NCI-H345 (cell line): Measurements from ENCODE around the gene TCEANC2.
A peak's percentile ranks its signal among the peaks of the same experiment; 100 is the strongest.
"Not testable (repeated sequence)": the region's sequence is repeated elsewhere in the genome, so short reads cannot be mapped to it uniquely, and the experiment has no call there.

Experiments
- DNase-seq: peaks from one replicate; lab custom pipeline; 2025; lab: John Stamatoyannopoulos, UW

TCEANC2 gene

DNA sequence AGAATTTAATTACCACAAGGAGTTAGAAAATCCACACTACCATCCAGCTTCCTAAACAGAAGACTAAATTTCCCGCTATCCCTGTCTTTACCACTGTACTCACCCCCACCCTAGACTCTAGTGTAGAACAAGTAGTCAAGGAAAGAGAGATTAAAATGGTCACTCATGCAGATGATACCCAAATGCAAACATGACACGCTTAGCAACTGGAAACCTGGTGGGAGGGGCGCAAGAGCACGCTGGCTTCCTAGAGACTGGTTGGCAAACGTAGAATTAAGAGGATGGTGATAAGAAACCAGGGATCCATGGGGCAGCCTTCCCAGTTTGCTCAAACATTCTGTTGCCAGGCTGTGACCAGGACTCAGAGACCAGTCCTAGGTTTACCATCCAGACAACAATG is 25.6 kb upstream of the TCEANC2 start:
- DNase-seq = no peak

DNA sequence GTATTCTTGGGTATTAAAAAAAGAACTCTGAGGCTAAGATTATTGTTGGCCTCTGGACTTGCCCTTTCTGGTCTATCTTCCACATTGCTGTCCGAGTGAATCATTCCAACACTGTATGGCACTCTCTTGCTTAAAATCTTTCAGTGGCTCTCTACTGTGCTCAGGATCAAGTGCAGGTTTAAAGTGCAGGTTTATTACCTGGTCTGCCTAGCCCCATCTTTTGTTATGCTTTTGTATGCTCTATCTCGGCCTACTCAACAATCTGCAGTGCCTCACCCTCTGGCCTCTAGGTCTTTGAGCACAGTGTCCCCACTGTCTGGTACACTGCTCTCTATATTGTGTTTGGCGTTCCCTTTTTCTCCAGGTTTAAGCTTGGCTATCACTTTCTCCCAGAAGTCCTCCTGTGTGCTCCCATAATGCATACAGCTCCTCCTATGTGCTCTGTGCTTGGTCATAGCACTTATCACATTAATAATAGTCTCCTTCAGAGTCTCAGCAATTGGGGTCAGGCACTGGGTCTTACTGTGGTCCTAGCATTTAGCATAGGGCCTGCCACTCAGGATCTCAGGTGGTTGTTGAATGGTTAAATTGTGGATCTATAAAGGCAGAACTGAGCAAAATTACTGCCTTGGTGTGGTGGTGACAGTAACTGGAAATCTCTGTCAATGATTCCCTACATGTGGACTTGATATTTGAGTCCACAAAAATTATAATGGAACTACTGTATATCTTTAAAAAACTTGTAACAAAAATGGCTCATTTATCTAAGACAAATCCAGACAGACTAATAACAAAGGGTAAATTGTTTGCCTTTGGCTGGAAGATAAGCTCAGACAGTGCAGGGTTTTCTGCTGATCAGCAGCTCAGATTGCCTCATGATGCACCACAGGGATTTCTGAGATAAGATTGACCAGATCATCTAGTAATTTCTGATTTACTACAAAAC is 24.8 kb upstream of the TCEANC2 start:
- DNase-seq = no peak

DNA sequence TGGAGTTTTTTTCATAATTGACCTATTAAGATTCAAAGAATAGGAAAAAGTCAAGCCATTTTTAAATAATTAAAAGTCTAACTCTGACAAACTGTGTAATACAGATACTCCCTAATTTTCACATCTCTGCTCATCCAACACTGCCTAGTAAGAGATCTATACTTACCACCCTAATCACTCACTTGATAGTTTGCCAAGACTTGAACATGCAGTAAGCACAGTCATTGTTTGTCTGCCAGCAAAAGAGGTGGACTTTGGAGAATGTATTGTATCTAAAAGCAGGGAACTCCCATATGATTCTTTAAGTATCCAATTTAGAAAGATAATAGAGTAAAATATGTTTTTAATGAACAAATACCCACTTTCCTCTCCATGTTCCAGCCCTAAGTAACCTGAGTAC is 15.9 kb upstream of the TCEANC2 start:
- DNase-seq = no peak

DNA sequence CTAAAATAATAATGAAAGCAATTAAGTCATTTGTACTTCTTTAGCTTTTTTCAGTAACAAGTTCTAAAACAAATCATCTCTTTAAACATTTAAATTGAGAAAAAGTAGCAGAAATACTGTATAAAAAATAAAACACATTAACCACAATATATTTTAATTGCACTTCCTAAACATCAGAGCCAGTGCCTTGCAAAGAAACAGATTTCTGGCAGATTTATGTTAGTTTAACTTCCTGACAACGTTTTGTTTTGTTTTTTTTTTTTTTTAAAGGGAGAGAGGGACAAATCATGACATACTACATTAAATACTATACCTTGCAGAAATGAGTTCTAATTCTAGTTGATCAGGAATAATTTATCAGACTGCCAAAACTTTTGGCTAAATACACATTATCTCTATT is 11.6 kb upstream of the TCEANC2 start:
- no peak for DNase-seq

DNA sequence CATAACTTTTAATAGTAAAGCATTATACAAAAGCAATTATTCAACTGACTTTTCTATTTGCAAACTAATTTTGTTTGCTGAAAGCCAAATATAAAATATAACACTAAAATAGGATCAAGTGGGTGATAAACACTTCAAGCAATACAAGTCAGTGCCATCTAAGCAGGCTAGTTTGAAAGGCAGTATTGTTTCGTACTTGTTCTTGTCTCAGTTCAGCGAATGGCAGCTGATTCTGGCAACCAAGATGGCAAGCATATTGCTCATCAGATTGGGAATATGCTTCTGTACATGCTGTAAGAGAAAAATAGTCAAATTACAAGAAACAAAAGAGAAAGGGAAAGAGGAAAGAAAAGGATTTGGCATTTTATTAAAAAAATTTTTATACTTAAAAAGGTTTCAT is 7.9 kb upstream of the TCEANC2 start:
- DNase-seq = no peak

DNA sequence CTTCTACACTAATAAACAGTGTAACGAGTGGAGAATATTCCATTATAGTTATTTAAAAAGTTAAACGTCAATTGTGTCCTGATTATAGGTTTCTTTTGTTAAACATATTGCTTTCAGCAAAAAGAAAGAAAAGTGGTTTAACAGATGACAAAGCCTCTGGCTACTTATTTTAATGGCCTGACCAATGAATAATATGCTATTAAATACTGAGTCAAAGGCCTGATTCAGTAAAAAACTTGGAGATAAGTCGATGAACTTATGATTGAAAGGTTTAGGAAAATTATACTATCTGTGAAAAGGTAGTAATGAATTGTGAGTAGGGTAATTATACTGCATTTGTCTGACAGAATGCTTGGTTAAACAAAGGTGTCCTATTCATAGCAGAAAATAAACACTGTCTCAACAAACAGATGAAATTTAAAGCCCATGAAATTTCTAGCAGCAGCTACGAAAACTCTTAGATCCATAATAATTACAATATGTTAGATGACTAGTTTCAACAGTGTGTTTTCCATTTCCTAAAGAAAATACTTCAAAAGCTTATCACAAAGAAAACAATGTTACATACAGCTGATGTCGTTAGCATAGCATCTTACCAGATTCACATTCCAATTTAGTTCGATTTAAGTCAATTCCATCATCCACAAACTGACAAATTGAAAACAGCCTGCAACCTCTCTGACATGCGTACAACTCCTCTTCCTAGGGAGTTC is 6.6 kb upstream of the TCEANC2 start:
- no peak for DNase-seq

DNA sequence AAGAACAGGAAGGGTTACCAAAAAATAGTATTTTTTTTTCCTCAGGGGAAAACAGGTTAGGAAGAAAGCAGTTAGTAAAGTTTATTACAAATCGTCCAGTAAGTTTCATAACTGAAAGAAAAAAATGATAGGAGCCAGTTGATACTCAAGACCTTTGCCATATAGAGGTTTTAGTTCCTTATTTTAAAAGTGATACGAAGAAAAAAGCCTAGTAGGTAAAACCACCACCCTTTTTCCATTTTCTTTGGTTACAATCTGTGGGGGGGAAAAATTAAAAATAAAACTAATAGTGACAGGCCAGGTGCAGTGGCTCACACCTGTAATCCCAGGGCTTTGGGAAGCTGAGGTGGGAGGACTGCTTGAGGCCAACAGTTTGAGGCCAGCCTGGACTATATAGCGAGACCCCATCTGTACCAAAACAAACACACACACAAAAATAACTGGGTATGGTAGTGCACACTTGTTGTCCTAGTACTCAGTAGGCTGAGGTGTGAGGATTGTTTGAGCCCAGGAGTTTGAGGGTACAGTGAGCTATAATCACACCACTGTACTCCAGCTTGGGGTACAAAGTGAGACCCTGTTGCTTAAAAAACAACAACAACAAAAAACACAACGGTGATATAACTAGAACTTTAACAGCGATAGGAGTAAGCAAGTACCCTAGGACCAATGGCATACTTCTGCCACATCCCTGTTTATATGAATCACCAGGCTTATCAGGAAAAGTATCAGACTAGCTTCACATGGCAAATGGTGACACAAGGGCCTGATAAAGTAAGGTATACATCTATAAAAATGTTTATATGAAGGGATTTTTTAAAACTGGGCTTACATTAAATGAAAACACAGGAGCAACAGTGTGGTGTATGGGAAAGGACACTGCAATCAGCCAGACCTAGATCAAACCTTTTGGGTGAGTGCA is 5.8 kb upstream of the TCEANC2 start:
- no peak for DNase-seq

DNA sequence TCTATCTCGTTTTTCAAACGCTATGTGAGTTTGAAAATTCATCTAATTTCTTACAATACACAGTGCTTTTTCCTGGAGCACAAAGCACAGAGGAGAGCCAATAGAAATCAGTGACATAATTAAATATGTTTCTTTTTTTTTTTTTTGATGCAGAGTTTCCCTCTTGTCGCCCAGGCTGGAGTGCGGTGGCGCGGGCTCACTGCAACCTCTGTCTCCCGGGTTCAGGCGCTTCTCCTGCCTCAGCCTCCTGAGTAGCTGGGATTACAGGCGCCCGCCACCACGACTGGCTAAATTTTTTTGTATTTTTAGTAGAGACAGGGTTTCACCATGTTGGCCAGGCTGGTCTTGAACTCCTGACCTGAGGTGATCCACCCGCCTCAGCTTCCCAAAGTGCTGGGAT is 3.0 kb upstream of the TCEANC2 start:
- not testable (repeated sequence) for DNase-seq

DNA sequence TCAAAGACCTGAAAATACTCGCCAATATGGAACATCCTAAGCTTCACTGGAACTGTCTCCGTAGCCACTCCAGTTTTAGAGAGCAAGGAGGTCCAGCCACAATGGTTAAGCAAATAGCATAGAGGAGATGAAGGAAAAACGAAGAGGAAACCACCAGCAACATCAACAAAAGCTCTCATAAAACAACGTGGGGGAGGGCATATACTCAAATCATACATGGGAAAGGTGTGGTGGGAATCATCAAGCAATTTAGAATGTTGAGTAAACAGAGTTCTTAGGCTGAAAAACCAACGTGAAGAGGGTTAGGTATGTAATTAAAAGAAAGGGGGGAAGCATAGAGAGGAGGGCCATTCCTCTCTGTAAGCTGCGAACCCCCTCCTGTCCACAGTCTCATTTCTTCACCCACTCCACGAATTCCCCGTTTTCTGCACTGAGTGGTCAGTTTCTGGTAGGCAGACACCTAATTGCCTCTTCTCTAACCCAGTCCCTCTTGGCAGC is 1.4 kb upstream of the TCEANC2 start:
- DNase-seq = no peak

DNA sequence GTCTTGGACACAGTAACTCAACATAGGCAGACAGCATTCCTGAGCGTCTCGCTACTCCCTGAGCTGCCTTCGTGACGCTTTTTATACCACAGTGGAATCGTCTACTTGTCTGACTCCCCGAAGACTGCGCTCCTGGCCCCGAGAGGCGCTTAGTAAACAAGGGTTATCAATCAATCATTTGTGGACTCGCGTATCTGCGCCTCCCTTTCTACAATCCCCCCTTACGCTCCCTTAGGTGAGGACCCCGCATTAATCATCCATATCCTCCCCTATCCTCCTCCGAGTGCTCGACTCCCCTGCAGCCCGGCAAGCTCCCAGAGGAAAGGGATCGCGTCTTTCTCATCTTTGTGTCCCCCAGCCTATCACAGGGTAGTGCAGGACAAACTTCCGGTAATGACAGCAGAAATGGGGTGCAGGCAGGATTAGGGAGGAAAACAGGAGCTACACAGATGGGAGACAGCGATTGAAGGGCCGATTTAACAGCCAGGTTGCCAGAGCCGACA is 926 bp upstream of the TCEANC2 start:
- peak; percentile 36 for DNase-seq

DNA sequence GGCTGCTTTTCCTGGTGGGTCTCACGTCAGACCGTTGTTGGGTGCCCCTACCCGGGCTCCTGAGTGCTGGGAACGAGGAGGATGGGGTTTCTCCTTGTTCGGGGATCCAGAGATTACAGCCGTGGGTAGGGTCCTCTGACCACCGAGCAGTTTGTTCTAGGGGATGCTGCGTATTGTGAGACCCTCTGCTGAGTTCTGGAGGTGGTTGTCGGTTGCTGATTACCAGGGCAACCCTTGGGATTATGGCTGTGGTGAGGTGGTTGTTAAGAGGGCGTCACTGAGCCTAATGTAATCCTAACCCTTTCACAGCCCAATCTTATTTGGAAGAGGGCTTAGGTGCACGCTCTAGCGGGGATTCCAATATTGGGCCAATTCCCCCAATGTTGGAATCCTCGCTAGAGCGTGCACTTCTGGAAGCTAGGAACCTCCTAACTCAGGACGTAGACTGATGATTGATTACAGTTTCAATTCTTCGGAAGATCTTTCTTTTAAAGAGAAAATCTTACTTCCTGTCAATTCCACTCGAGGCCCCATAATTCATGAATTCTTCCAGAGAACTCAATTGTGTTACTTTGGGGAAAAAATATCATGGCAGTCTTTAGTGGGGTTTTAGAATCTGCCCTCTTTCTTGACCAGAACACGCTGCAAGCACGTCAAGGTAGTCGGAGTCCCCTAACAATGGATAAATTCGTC is 483 bp downstream of the TCEANC2 start:
- peak; percentile 21 for DNase-seq

DNA sequence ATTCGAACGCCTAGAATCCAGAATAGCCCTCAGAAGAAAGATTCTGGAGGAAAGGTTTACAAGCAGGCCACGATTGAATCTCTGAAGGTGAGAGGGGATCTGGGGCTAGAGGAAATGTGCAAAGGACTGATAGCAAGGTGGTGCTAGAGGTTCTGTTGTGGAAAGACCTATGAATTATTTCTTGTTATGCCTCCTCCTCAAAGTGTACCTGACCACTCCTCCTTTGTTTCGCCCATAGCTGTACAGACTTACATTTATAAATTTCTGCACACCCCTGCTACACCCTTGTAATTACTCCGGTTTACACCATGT is 986 bp downstream of the TCEANC2 start:
- DNase-seq = no peak

DNA sequence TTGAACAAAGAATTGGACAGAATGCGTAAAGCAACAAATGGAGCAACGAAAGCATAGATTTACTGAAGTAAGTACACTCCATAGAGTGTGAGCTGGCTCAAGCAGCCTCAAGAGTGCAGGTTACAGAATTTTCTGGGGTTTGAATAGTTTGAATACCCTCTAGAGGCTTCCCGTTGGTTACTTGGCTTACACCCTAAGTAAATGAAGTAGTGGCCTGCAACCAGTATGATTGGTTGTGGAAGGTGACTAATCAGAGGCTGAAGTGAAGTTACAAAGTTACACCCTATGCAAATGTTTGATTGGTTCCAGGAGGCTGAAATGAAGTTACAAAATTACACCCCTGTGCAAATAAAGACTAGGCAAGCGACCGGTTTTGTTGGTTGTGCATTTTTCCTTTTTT is 10.9 kb downstream of the TCEANC2 start:
- DNase-seq = no peak

DNA sequence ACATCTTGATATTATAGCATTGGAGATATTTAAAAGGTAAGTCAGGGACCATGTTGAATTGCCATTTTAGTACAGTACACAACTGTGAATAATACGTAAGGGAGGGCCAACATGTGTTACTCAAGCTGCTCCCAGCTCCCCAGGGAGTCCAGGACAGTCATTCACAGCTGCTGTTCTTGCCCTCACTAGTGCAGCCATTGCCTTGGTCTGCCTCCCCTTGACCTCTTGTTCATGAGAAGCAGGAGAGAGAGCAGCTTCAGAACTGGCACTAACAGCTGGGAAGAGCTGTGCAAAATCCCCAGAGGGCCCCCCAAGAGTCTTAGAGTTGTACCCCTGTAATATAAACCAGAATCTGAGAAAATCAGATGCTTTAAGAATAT is 16.4 kb downstream of the TCEANC2 start:
- no peak for DNase-seq

DNA sequence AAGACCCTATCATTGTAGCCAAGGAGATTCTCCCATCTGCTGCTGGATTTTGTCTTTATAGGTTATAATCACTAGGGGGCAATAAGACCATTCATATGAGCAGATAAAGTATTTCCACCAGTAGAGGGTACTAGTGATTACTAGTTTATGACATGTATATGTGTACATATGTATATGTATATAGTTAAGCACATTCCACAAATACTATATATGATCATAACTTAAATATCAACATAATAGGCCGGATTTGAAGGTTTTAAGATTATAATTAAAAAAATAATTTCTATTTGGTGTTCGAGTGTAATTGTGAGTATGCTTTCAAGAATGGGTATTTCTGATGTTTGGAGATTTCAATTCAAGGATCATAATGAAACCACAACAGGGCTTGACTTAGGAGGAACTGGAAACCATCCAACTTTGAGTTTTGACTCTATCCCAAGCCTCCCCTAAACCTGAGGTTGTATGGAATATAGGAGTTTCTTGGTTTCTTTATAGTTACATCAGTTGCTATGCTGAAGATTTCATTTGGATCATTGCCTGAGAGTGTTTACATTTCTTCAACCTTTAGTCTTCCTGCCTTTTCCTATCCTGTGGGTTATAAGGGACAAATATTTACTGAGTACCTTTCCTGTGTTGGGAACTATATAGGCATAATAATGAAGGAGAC is 16.9 kb downstream of the TCEANC2 start:
- DNase-seq = peak; percentile 46

DNA sequence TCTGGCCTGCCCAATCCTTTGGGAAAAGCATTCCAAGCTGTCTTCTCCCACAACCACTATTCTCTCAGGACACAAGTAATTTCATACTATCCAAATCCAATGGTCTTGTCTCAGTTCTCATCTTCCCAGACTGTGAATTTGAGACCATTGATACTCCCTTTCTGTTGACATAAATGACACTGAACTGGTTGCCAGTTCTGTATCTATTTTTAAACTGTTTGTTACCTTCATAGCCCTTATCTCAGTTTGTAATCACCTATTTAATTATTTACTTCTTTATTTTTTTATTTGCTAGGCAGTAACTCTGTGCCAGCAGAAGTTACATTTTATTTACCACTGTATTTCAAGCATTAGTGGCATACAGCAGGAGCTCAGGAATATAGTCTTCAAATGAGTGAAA is 24.0 kb downstream of the TCEANC2 start:
- DNase-seq = no peak

DNA sequence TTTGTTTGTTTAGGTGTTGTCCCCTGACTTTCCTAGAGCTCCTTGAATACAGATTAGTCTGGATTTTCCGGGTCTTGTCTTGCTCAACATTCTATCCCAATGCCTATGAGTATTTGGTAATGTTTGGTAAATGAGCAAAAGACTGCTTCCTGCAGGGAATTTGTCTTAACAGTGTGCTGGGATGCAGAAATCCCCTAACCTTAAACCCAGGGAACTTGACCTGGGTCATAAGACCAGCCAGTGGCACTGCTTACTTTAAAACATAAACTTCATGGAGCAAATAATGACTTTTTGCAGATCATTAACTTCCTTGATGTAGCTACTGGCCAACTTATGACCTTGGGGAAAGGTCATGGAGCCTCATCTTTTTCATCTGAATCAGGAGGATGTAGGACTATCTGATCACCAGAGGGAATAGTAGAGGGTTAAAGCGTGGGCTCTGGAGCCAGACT is 27.2 kb downstream of the TCEANC2 start:
- DNase-seq = no peak

DNA sequence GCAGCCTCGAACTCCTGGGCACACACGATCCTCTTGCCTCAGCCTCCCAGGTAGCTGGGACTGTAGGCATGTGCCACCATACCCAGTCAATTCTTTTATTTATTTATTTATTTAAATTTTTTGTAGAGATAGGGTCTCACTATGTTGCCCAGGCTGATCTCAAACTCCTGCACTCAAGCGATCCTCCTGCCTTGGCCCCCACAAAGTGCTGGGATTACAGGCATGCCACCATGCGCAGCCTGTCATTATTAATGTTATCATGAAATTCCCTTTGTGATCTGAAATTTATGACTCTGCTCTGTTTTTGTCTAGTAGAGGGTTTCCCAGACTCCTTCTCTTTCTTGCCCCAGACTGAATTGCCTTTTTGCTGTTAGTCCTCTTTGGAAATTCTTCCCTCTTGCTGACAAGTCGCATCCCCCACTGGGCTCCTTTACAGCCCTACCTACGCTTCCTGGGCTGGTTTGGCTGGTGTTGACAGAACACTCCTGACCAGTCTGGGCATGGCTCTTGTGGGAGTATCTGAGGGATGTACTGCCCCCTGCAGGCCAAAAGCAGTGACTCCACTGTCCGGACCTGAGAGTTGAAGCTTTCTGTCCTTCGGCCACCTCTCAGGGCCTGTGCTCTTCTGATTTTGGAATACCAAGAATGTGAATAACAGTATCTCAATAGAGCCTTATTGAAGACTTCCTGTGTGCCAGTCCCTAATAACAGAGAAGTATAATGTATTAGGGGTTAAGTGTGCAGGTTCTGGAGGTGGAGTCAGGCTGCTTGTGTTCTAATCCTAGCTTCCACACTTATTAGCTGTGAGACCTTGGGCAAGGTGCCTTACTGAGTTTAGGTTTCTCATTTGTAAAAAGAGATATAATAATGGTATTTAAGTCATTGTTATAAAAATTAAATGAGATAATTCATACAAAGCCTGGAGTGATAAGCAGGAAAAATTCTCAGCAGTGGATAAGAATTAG is 28.2 kb downstream of the TCEANC2 start:
- DNase-seq = peak; percentile 37

DNA sequence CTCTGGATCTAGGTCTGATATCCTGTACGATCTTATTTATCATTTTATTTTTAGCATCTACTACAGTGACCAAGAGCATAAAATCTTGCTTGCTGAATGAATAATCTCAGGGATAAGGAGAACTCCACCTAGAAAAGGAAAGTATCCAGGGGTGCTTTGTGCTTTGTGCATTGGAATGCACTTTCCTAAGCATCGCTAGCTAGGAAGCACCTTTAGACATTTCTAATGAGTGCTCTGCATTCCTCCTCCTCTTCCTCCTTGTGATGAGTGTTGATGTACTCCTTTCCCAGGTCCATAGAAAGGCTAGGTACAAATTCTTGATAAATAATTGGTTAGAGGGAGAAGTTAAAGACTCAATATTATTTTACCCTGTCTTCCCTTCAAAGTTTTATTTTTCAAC is 31.4 kb downstream of the TCEANC2 start:
- no peak for DNase-seq

DNA sequence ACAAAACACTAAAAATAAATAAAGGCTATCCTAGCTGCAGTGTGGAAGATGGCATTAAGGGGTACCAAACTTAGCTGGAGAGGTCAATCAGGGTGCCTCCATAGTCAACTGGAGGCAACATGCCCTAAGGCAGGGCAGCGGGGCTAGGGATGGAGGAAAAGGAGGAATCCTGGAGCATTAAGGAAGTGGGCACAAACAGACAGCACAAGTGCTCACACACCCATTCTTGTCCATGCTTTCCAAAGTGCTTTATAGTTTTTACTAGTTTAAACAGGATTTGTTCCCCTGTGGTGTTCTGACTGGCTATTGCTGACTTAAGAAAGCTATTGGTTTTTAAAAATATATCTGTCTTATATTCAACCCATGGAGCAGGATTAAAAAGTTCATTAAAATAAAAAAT is 33.3 kb downstream of the TCEANC2 start:
- DNase-seq = no peak
